ENCODE results near the gene KIAA0930.

DNA sequence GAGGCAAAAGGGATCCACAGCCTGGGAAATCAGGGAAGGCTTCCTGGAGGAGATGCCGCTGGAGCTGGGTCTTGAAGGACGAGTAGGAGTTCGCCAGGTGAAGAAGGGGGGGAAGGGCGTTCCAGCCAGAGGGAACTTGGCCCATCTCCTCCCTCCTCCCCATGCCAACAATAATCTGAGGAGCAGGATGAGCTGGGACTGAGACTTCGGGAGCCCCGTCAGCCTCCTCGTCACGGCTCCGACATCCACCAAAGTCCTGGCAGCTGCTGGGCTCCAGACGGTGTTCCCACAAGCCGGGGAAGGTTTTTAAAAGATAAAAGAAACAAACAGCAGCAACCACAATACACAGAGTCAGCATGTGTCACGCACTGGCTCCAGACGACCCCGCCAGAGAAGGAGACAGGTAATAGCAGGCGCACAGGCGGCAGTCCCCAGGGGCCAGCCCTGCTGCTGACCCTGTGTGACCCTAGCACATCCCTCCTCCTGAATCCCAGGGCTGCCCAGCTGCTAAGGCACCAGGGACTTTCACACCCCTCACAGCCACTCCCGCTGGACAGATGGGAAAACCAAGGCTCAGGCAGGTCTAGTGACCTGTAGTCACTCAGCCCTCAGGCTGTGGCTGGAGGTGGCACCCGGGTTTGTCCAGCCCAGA, 39.7 kb downstream of the KIAA0930 start:
- TF ChIP-seq, protein P1, sequence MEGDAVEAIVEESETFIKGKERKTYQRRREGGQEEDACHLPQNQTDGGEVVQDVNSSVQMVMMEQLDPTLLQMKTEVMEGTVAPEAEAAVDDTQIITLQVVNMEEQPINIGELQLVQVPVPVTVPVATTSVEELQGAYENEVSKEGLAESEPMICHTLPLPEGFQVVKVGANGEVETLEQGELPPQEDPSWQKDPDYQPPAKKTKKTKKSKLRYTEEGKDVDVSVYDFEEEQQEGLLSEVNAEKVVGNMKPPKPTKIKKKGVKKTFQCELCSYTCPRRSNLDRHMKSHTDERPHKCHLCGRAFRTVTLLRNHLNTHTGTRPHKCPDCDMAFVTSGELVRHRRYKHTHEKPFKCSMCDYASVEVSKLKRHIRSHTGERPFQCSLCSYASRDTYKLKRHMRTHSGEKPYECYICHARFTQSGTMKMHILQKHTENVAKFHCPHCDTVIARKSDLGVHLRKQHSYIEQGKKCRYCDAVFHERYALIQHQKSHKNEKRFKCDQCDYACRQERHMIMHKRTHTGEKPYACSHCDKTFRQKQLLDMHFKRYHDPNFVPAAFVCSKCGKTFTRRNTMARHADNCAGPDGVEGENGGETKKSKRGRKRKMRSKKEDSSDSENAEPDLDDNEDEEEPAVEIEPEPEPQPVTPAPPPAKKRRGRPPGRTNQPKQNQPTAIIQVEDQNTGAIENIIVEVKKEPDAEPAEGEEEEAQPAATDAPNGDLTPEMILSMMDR (IDR thresholded peaks at IDR 0.05; ENCODE audit: insufficient read depth, low read length, poor library complexity, severe bottlenecking) = no peak
- no peak for TF ChIP-seq EZH2phosphoT487 (conservative IDR thresholded peaks at IDR 0.05; ENCODE audit: low read length)
